Esophagus squamous epithelium (tissue), 4 donors: ENCODE data around the gene DMRTC1B.
"Not testable (repeated sequence)": the region's sequence is repeated elsewhere in the genome, so short reads cannot be mapped to it uniquely, and the experiment has no call there.

Experiments
- POLR2A ChIP-seq, 4 donors: fragments of 450-650 bp; IDR thresholded peaks; one replicate each; pipeline ENCODE4 v1.6.1; 2017; ENCODE audit warnings: antibody characterized with exemption in 4 of 4, mild to moderate bottlenecking in 4 of 4, moderate library complexity in 3 of 4
- TF ChIP-seq, protein P1 (sequence below), 6 experiments: fragments of 450-650 bp in 4 of 6; fragments of 200-600 bp in 2 of 6; sonication (generic) in 2 of 6; IDR thresholded peaks; one replicate each; pipeline ENCODE4 v1.5.1; 2016 to 2019; ENCODE audit warnings: antibody characterized with exemption in 6 of 6, mild to moderate bottlenecking in 4 of 6, moderate library complexity in 4 of 6

DNA sequence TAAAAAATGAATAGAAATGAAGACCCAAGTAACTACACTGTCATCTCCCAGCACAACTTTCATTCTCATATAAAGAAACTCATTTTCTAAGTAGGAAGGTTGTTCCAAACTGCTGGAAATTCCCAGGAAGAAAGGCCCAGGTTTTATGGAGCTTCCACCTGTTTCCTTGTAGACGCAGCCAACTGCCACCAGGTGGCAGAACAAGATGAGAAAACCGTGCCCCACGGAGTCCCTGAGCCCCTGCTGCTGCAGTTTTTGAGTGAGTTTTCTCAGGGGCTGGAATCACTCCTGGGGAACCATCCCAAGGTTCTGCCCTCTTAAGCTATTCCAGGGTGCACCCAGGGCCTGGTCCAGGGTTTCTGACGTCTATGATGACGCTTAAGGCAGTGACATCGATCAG is 7.3 kb downstream of the DMRTC1B start:
- TF ChIP-seq, protein P1, sequence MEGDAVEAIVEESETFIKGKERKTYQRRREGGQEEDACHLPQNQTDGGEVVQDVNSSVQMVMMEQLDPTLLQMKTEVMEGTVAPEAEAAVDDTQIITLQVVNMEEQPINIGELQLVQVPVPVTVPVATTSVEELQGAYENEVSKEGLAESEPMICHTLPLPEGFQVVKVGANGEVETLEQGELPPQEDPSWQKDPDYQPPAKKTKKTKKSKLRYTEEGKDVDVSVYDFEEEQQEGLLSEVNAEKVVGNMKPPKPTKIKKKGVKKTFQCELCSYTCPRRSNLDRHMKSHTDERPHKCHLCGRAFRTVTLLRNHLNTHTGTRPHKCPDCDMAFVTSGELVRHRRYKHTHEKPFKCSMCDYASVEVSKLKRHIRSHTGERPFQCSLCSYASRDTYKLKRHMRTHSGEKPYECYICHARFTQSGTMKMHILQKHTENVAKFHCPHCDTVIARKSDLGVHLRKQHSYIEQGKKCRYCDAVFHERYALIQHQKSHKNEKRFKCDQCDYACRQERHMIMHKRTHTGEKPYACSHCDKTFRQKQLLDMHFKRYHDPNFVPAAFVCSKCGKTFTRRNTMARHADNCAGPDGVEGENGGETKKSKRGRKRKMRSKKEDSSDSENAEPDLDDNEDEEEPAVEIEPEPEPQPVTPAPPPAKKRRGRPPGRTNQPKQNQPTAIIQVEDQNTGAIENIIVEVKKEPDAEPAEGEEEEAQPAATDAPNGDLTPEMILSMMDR (IDR thresholded peaks at IDR 0.05), result not testable (repeated sequence)
- not testable (repeated sequence) for TF ChIP-seq POLR2A (IDR thresholded peaks at IDR 0.05)
